B cell (primary cell): ENCODE results near the gene SUSD4. TPM values are rescaled to one million over a fixed set of nuclear protein-coding genes. Genes with fewer than 3 reads are reported as not detected.

Experiments
- ATAC-seq: fragments of 200-7000 bp; cut with Tn5 transposase; one replicate; pipeline ENCODE4 v1.10.0; 2021; ENCODE audit warnings: low read depth, mild to moderate bottlenecking, moderate number of reproducible peaks, moderate library complexity
- CTCF ChIA-PET: fragments of 350-600 bp; sonication (Branson Sonifier 250); formaldehyde crosslinking; loops from one replicate; lab custom pipeline; 2021; ENCODE audit warnings: antibody characterized with exemption, inconsistent platforms; lab: Charles Lee
- POLR2A ChIA-PET: fragments of 350-600 bp; sonication (Branson Sonifier 250); formaldehyde crosslinking; loops from one replicate; lab custom pipeline; 2021; ENCODE audit warnings: antibody characterized with exemption; lab: Charles Lee
- DNase-seq: peaks from one replicate; pipeline ENCODE4 v3.0.0; 2013
- H2AFZ ChIP-seq: 2 replicates; pipeline ENCODE4 v1.6.1; 2012; ENCODE audit warnings: mild to moderate bottlenecking, low read depth, low read length; ENCODE audit not compliant: insufficient read depth, poor library complexity, severe bottlenecking
- H3K27ac ChIP-seq, 2 donors: 1 replicate in 1 of 2; 2 replicates in 1 of 2; pipeline ENCODE4 v1.5.1; 2012 to 2013; ENCODE audit warnings: low read length in 2 of 2, mild to moderate bottlenecking in 2 of 2, moderate library complexity in 1 of 2
- H3K27me3 ChIP-seq, 4 experiments: fragments of 200-600 bp in 1 of 4; sonication (generic) in 1 of 4; replicated peaks in 1 of 4; 1 replicate in 2 of 4; 2 replicates in 2 of 4; pipeline versions ENCODE4 v1.6.1 to v1.7.0; 2013 to 2016; ENCODE audit warnings: low read length in 3 of 4, mild to moderate bottlenecking in 2 of 4, mixed read lengths in 1 of 4, moderate library complexity in 1 of 4; ENCODE audit not compliant: insufficient read depth in 4 of 4, control insufficient read depth in 3 of 4; ENCODE audit errors: control extremely low read depth in 1 of 4
- H3K36me3 ChIP-seq, 2 experiments: replicated peaks in 1 of 2; 1 replicate in 1 of 2; 2 replicates in 1 of 2; pipeline versions ENCODE4 v1.6.1 to v1.7.1; 2013; ENCODE audit warnings: low read length in 1 of 2; ENCODE audit not compliant: insufficient read depth in 2 of 2, control insufficient read depth in 1 of 2; ENCODE audit errors: control extremely low read depth in 1 of 2, extremely low read depth in 1 of 2
- H3K4me1 ChIP-seq, 2 donors: fragments of 200-600 bp in 1 of 2; sonication (generic) in 1 of 2; 1 replicate in 1 of 2; 2 replicates in 1 of 2; pipeline versions ENCODE4 v1.5.1 to v1.6.1; 2013 to 2017; ENCODE audit warnings: low read length in 2 of 2; ENCODE audit not compliant: control insufficient read depth in 2 of 2, insufficient read depth in 2 of 2
- H3K4me2 ChIP-seq: replicated peaks from 2 replicates; pipeline ENCODE3; 2012; ENCODE audit warnings: mild to moderate bottlenecking, low read depth, low read length; ENCODE audit not compliant: poor library complexity, severe bottlenecking
- H3K4me3 ChIP-seq, 5 experiments: fragments of 200-600 bp in 1 of 5; sonication (generic) in 1 of 5; 1 replicate in 3 of 5; 2 replicates in 2 of 5; pipeline versions ENCODE4 v1.5.1 to v1.7.0; 2011 to 2016; ENCODE audit warnings: low read length in 4 of 5, mild to moderate bottlenecking in 4 of 5, low read depth in 2 of 5, control low read depth in 1 of 5, moderate library complexity in 1 of 5; ENCODE audit not compliant: insufficient read depth in 1 of 5; ENCODE audit errors: control extremely low read depth in 1 of 5, extremely low read depth in 1 of 5
- H3K79me2 ChIP-seq: fragments of 200-600 bp; sonication (generic); one replicate; pipeline ENCODE4 v1.6.0; 2016; ENCODE audit warnings: low read length; ENCODE audit not compliant: control insufficient read depth, insufficient read depth
- H3K9ac ChIP-seq: fragments of 200-600 bp; sonication (generic); 2 replicates; pipeline ENCODE4 v1.6.1; 2017; ENCODE audit warnings: mild to moderate bottlenecking, low read length, moderate library complexity
- H3K9me3 ChIP-seq, 3 donors: one replicate each; pipeline versions ENCODE4 v1.6.1 to v1.7.1; 2013; ENCODE audit warnings: low read length in 2 of 3; ENCODE audit not compliant: control insufficient read depth in 2 of 3, insufficient read depth in 1 of 3; ENCODE audit errors: control extremely low read depth in 1 of 3
- H4K20me1 ChIP-seq: 2 replicates; pipeline ENCODE4 v1.6.0; 2012; ENCODE audit warnings: mild to moderate bottlenecking, low read length; ENCODE audit not compliant: insufficient read depth, control insufficient read depth, poor library complexity, severe bottlenecking
- H3K27ac Mint-ChIP-seq: one replicate; pipeline ENCODE4 v1.8.0; 2021; ENCODE audit warnings: mixed read lengths
- H3K27me3 Mint-ChIP-seq: one replicate; pipeline ENCODE4 v1.8.0; 2021; ENCODE audit warnings: mixed read lengths
- H3K4me1 Mint-ChIP-seq: one replicate; pipeline ENCODE4 v1.8.0; 2021; ENCODE audit warnings: mixed read lengths
- H3K4me3 Mint-ChIP-seq: one replicate; pipeline ENCODE4 v1.8.0; 2021; ENCODE audit warnings: mixed read lengths
- H3K9me3 Mint-ChIP-seq: one replicate; pipeline ENCODE4 v1.8.0; 2022; ENCODE audit warnings: mixed read lengths; ENCODE audit not compliant: insufficient read depth
- EZH2 ChIP-seq: IDR thresholded peaks from 2 replicates; pipeline ENCODE4 v1.6.1; 2012; ENCODE audit warnings: borderline replicate concordance, low read depth, mild to moderate bottlenecking, moderate library complexity, low read length; ENCODE audit not compliant: insufficient read depth, poor library complexity, severe bottlenecking
- WGBS: methylation state at CpG from one replicate; pipeline ENCODE4 v1.1.5; 2013; ENCODE audit warnings: missing lambda C conversion rate; ENCODE audit not compliant: insufficient coverage; 5-methylcytosine and 5-hydroxymethylcytosine counted together
- intact Hi-C: fragments of 100-400 bp; cut with micrococcal nuclease; formaldehyde crosslinking; loops from one replicate; pipeline ENCODE4 v1.10.0; 2022
- polyA plus RNA-seq: library from polyadenylated mRNA; depleted of rRNA; stranded (reverse); fragments of >200 nt; gene quantifications from 2 replicates; pipeline ENCODE4 v1.2.3, GENCODE V29; 2012
- total RNA-seq, 2 donors: library from RNA; stranded (reverse); fragments of 120-200 nt in 1 of 2; gene quantifications; 1 replicate in 1 of 2; 2 replicates in 1 of 2; pipeline versions ENCODE4 v1.2.3 to v1.2.4, GENCODE V29; 2013 to 2022
- TF ChIP-seq, protein P1 (sequence below): fragments of 200-600 bp; IDR thresholded peaks from one replicate; pipeline ENCODE4 v1.8.0; 2022; ENCODE audit warnings: antibody characterized with exemption, mild to moderate bottlenecking

SUSD4 gene
- total and polyA plus RNA-seq, 2 donors (not counting 1 experiment from before 2014, with no cell fraction given), result 0.13 TPM; not detected in 1

GRCh38 chr1:223177681-223178080 is 186.3 kb downstream of the SUSD4 start:
- WGBS, result 24% methylated on average over 4 of the region's 5 CpGs
- H3K4me2 ChIP-seq, result no peak overlapping the region
- peaks cover 32% of the 10 kb centered on the region for H3K27me3 Mint-ChIP-seq
- intact Hi-C loops, result no loop called here
- ChIA-PET CTCF (no interaction called here), POLR2A (no interaction called here)
- no peaks in the 10 kb centered on the region for H3K79me2 ChIP-seq
- no peaks in the 10 kb centered on the region for H3K9me3 ChIP-seq
- no peak overlapping the region for H3K27ac ChIP-seq
- no peak for TF ChIP-seq EZH2
- TF ChIP-seq, protein P1, sequence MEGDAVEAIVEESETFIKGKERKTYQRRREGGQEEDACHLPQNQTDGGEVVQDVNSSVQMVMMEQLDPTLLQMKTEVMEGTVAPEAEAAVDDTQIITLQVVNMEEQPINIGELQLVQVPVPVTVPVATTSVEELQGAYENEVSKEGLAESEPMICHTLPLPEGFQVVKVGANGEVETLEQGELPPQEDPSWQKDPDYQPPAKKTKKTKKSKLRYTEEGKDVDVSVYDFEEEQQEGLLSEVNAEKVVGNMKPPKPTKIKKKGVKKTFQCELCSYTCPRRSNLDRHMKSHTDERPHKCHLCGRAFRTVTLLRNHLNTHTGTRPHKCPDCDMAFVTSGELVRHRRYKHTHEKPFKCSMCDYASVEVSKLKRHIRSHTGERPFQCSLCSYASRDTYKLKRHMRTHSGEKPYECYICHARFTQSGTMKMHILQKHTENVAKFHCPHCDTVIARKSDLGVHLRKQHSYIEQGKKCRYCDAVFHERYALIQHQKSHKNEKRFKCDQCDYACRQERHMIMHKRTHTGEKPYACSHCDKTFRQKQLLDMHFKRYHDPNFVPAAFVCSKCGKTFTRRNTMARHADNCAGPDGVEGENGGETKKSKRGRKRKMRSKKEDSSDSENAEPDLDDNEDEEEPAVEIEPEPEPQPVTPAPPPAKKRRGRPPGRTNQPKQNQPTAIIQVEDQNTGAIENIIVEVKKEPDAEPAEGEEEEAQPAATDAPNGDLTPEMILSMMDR, result no peak
- H3K4me3 ChIP-seq, result no peak overlapping the region
- no peaks in the 10 kb centered on the region for H3K9me3 Mint-ChIP-seq
- no peaks in the 10 kb centered on the region for H3K4me1 ChIP-seq
- H4K20me1 ChIP-seq, result no peaks in the 10 kb centered on the region
- no peak for DNase-seq
- H3K27me3 ChIP-seq, result peaks cover 0 to 11% (median 4%) of the 10 kb centered on the region in 4 experiments
- H3K4me3 Mint-ChIP-seq, result no peak overlapping the region
- no peaks in the 10 kb centered on the region for H3K36me3 ChIP-seq
- ATAC-seq, result no peak
- H3K27ac Mint-ChIP-seq, result no peak overlapping the region
- H3K9ac ChIP-seq, result no peak overlapping the region
- H2AFZ ChIP-seq, result no peak overlapping the region
- no peaks in the 10 kb centered on the region for H3K4me1 Mint-ChIP-seq

- H3K4me3 Mint-ChIP-seq, result no peak overlapping the region
- peaks cover 0 to 11% (median 4%) of the 10 kb centered on the region in 4 experiments for H3K27me3 ChIP-seq
- no peak overlapping the region for H3K27ac ChIP-seq
- ChIA-PET CTCF (no interaction called here), POLR2A (no interaction called here)
- DNase-seq, result no peak
- H3K79me2 ChIP-seq, result no peaks in the 10 kb centered on the region
- H2AFZ ChIP-seq, result no peak overlapping the region
- peaks cover 23% of the 10 kb centered on the region for H3K27me3 Mint-ChIP-seq
- intact Hi-C loops, result no loop called here
- no peak overlapping the region for H3K27ac Mint-ChIP-seq
- no peaks in the 10 kb centered on the region for H3K4me1 ChIP-seq
- WGBS, result 100% methylated on average over 1 of the region's 3 CpGs
- ATAC-seq, result no peak
- H3K4me2 ChIP-seq, result no peak overlapping the region
- H4K20me1 ChIP-seq, result no peaks in the 10 kb centered on the region
- no peak overlapping the region for H3K4me3 ChIP-seq
- no peaks in the 10 kb centered on the region for H3K36me3 ChIP-seq
- H3K4me1 Mint-ChIP-seq, result no peaks in the 10 kb centered on the region
- TF ChIP-seq, protein P1, result no peak
- no peak for TF ChIP-seq EZH2
- no peak overlapping the region for H3K9ac ChIP-seq
- no peaks in the 10 kb centered on the region for H3K9me3 Mint-ChIP-seq
- H3K9me3 ChIP-seq, result no peaks in the 10 kb centered on the region
Measured at GRCh38 chr1:223176437-223176836, 187.5 kb downstream of the SUSD4 start.
